Spleen (tissue), 7 donors: ENCODE results near the gene ABCA10.

Experiments
- CTCF ChIP-seq, 11 experiments: fragments of 200-600 bp in 7 of 11; fragments of 450-650 bp in 4 of 11; sonication (generic) in 4 of 11; IDR thresholded peaks in 8 of 11; conservative IDR thresholded peaks in 3 of 11; 1 replicate in 7 of 11; 2 replicates in 4 of 11; pipeline versions ENCODE4 v1.4.0 to v1.8.0; 2016 to 2021; ENCODE audit warnings: antibody characterized with exemption in 11 of 11, inconsistent platforms in 4 of 11, mild to moderate bottlenecking in 1 of 11
- POLR2A ChIP-seq, 3 donors: fragments of 450-650 bp; IDR thresholded peaks; one replicate each; pipeline ENCODE4 v1.5.1; 2017; ENCODE audit warnings: antibody characterized with exemption in 3 of 3, mild to moderate bottlenecking in 1 of 3
- POLR2AphosphoS5 ChIP-seq, 3 donors: sonication (generic); formaldehyde crosslinking; IDR thresholded peaks; one replicate each; pipeline ENCODE4 v1.5.1; 2017; ENCODE audit warnings: antibody characterized with exemption in 3 of 3
- donor health status: DM: no; HTN: no; CAD: no; lungs with moderate emphysema.
- donor health status: DM: no; HTN: no; CAD: no.
- donor health status: DM: no; HTN: no; CAD: no.

GRCh38 chr17:69173118-69173517 lies 55.5 kb downstream of the ABCA10 start:
- no peak for TF ChIP-seq CTCF (IDR thresholded peaks at IDR 0.05 in 8 of 11, conservative IDR thresholded peaks at IDR 0.05 in 3 of 11)
- no peak for TF ChIP-seq POLR2A (IDR thresholded peaks at IDR 0.05)
- TF ChIP-seq POLR2AphosphoS5 (IDR thresholded peaks at IDR 0.05) = no peak
